HG02943 (cell line): ENCODE results near the gene CAPSL.
A peak's percentile ranks its signal among the peaks of the same experiment; 100 is the strongest.
"Not testable (repeated sequence)": the region's sequence is repeated elsewhere in the genome, so short reads cannot be mapped to it uniquely, and the experiment has no call there.

Source experiments
- ATAC-seq: cut with Tn5 transposase; IDR thresholded peaks from one replicate; pipeline ENCODE4 v1.9.1; 2021; ENCODE audit warnings: mild to moderate bottlenecking, low read depth, moderate library complexity; ENCODE audit not compliant: unreplicated experiment

CAPSL gene

GRCh38 chr5:35908814-35909213 is 29.6 kb downstream of the CAPSL start:
- ATAC-seq = no peak

- ATAC-seq = no peak
Observed at GRCh38 chr5:35908228-35908627, 30.2 kb downstream of the CAPSL start.

- ATAC-seq = peak; percentile 45
Observed at GRCh38 chr5:35904443-35905132, 33.8 kb downstream of the CAPSL start.

GRCh38 chr5:35903631-35904203 is 34.7 kb downstream of the CAPSL start:
- ATAC-seq = no peak

GRCh38 chr5:35902046-35902672 is 36.3 kb downstream of the CAPSL start:
- peak; percentile 49 for ATAC-seq

- ATAC-seq = no peak
Observed at GRCh38 chr5:35900972-35901695, 37.3 kb downstream of the CAPSL start.

- ATAC-seq = no peak
Observed at GRCh38 chr5:35899800-35900199, 38.6 kb downstream of the CAPSL start.

- ATAC-seq = no peak
Observed at GRCh38 chr5:35898952-35899660, 39.3 kb downstream of the CAPSL start.

- ATAC-seq = no peak
Observed at GRCh38 chr5:35894131-35894530, 44.3 kb downstream of the CAPSL start.

- ATAC-seq = not testable (repeated sequence)
Observed at GRCh38 chr5:35892799-35893198, 45.6 kb downstream of the CAPSL start.

- no peak for ATAC-seq
Observed at GRCh38 chr5:35890021-35891020, 48.1 kb downstream of the CAPSL start.

GRCh38 chr5:35887321-35888100 is 50.9 kb downstream of the CAPSL start:
- no peak for ATAC-seq

- no peak for ATAC-seq
Observed at GRCh38 chr5:35886381-35886780, 52.0 kb downstream of the CAPSL start.

GRCh38 chr5:35884773-35885172 is 53.6 kb downstream of the CAPSL start:
- no peak for ATAC-seq

- ATAC-seq = no peak
Observed at GRCh38 chr5:35884191-35884769, 54.1 kb downstream of the CAPSL start.

GRCh38 chr5:35881758-35882157 is 56.7 kb downstream of the CAPSL start:
- ATAC-seq = no peak

GRCh38 chr5:35880156-35880555 is 58.3 kb downstream of the CAPSL start:
- ATAC-seq = no peak

GRCh38 chr5:35879649-35880048 is 58.8 kb downstream of the CAPSL start:
- ATAC-seq = no peak
